HG03439 (cell line): Measurements from ENCODE around the gene ZNF189.
"Not testable (repeated sequence)": the region's sequence is repeated elsewhere in the genome, so short reads cannot be mapped to it uniquely, and the experiment has no call there.

Experiments used
- ATAC-seq: cut with Tn5 transposase; IDR thresholded peaks from one replicate; pipeline ENCODE4 v1.9.1; 2021; ENCODE audit warnings: mild to moderate bottlenecking, moderate library complexity; ENCODE audit not compliant: unreplicated experiment

The ZNF189 gene

DNA sequence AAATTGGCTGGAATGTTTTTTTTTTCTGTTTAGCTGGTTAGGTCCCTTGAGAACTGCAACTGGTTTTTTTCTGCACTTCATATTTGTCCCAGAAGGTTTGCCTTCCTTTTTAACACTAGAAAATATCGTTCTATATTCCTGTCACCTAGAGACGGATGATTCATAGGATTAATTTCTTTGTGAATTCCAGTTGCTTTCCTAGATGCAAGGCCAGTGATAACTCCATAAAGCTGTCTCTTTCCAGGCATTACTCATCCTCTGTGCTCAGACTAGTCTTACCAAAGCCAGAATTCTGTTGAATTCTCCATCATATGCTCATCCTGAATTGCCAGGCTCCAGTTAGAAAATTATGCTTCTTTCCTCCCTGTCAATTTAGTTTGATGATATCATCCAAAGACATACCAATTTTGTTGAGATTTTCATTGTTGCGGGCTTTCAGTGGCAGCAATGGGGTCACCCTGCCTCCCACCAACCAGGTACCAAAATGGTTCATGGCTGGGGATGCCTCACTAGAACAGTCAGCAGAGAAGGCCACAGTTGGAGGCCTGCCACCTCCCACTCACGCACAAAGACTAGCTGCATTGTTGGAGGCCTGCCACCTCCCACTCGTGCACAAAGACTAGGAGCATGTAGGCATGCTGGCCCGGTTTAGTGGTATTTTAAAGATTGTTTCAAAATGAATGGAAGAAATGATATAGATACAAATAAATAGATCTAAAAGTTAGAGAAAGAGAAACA is 22.4 kb upstream of the ZNF189 start:
- ATAC-seq = no peak

GRCh38 chr9:101380295-101380694 is 18.4 kb upstream of the ZNF189 start:
- no peak for ATAC-seq

DNA sequence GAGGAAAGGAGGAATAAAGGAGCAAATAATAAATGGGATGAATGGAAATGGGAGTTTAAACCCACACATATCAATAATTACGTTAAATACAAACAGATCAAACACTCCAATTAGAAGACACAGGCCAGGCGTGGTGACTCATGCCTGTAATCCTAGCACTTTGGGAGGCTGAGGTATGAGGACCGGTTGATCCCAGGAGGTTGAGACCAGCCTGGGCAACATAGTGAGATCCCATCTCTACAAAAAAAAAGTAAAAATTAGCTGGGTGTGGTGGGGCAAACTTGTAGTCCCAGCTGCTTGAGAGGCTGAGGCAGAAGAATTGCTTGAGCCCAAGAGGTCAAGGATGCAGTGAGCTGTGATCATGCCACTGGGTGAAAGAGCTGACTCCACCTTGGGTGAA is 17.5 kb upstream of the ZNF189 start:
- no peak for ATAC-seq

GRCh38 chr9:101381833-101382342 is 16.8 kb upstream of the ZNF189 start:
- no peak for ATAC-seq

DNA sequence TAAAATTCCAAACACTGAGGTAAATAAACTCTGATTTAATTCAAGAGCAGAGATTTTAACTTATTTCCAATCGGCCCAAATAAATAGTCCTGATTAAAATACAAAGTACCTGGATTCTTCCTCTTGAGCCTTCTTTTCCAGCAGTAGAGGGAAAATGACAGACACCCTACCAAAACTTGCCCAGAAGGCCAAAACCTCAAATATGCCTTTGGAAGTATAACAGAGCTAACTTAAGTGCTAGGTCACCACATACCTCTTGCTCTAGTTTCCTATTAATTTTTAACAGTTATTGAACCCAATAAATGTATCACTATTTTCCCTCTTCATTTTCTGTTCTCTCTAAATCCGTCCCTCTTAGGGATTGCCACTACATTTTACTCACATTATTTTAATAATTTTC is 15.3 kb upstream of the ZNF189 start:
- no peak for ATAC-seq

- ATAC-seq = not testable (repeated sequence)
These were observed 13.6 kb upstream of the ZNF189 start, which contains the start of gene BAAT for GRCh38 chr9:101384873-101385536. Gene BAAT (minus strand): TSS chr9:101385006. CDS start chr9:101371404, 13,602 bp downstream.

GRCh38 chr9:101387871-101388506 is 10.7 kb upstream of the ZNF189 start:
- peak; percentile 86 for ATAC-seq

GRCh38 chr9:101388507-101388993 is 10.1 kb upstream of the ZNF189 start:
- ATAC-seq = no peak

GRCh38 chr9:101393135-101393534 is 5.5 kb upstream of the ZNF189 start:
- ATAC-seq = no peak

DNA sequence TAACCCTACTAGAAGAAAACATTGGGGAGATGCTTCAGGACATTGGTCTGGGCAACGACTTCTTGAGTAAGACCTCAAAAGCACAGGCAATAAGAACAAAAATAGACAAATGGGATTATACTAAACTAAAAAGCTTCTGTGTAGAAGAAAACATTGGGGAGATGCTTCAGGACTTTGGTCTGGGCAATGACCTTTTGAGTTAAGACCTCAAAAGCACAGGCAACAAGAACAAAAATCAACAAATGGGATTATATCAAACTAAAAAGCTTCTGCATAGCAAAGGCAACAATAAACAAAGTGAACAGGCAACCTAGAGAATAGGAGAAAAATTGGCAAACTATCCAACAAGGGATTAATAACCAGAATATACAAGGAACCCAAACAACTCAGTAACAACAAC is 4.0 kb upstream of the ZNF189 start:
- ATAC-seq = no peak

DNA sequence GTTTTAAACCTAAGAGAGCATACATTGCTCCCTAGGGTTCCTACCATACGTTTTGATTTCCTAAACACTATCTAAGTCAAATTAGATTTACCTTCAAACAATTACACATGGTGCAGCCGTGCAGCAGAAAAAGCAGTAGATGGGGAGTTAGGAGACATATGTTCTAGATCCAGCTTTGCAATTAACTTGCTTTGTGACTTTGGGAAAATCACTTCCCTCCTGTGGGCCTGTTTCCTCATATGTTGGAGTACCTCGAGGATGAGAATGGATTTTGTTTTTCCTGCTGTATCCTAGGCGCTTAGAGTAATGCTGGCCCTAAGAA is 944 bp upstream of the ZNF189 start:
- ATAC-seq = no peak

- no peak for ATAC-seq
These were observed 435 bp downstream of the ZNF189 start for GRCh38 chr9:101398930-101399642.

DNA sequence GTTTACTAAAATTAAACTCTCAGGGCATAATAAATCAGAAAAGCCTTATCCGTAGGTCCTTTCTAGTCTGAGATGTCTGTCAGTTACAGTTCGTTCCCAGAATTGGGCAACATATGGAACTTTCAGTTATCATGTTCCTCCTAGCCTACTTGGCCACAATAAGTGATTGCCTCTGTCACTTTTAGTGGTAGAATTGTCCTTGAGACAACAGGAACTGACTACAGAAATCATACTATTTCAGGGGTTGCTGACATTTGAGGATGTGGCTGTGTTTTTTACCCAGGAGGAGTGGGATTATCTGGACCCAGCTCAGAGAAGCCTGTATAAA is 956 bp downstream of the ZNF189 start:
- ATAC-seq = no peak

DNA sequence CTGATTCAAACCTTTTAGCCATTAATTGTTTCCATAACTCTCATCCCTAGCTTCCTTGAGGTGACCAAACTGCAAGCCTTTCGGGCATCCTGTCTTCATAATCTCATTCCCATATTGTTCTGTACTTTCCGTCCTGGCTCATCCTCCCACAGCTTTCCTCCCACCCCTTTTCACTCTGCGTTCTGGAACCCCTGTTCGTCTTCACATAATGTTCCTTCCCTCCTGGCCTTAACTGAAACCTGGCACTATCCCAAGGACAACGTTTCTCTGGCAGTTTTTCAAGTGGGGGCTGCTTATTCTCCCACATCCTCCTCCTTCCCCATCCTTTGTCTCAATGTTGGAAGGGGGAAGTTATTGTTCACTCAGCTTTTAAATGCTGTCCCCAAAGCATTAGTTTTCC is 1.5 kb downstream of the ZNF189 start:
- no peak for ATAC-seq

DNA sequence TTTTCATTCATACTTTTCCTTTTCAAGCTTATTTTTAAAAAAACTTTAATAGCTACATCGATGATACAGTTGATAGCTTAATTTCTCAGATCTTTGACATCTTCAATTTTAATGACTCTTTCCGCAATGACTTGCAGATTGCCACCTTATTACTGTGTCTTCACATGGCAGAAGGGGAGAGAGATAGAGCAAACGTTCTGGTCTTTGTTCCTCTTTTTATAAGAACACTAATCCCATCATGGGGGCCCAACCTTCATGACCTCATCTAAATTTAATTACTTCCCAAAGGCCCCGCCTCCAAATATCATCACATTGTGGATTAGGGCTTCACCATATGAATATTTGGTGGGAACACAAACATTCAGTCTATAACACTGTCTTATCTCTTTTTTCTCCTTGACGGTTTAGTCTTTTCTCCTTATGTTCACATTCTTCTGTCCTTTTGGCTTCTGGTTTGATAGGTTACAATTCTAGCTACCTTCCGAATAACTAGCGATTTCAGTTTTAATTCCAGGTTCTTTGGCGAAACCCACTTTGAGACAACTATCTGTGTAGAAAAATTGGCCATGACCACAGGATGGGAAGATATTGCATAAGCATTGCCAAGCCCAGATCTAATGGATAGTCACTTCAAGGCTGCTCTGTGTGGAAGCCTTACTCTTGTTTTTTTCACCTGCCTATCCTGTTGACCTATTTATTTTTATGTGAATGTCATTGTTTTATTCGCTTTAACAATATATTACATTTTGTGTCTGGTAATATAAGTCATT is 5.0 kb downstream of the ZNF189 start:
- ATAC-seq = no peak

- no peak for ATAC-seq
These were observed 9.9 kb downstream of the ZNF189 start for GRCh38 chr9:101408374-101409078.

- ATAC-seq = no peak
These were observed 10.4 kb downstream of the ZNF189 start for GRCh38 chr9:101409079-101409477.

DNA sequence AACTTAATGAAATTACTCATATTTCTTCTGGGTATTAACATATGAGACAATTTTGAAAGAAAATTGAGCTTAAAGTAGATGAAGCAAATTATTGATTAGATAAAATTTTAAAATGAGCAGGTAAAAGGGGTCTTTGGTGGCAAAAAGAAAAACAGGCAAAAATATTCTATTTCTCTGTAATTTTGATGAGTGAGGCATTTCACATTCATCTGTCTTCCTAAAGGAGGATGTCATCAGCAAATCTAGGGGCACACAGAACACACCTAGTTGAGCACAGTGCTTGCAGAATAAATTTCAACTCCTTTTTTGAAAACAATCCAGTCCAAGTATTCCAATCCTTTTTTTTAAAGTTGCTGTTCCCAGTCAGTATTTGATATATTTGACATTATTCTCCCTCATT is 16.2 kb downstream of the ZNF189 start:
- no peak for ATAC-seq

DNA sequence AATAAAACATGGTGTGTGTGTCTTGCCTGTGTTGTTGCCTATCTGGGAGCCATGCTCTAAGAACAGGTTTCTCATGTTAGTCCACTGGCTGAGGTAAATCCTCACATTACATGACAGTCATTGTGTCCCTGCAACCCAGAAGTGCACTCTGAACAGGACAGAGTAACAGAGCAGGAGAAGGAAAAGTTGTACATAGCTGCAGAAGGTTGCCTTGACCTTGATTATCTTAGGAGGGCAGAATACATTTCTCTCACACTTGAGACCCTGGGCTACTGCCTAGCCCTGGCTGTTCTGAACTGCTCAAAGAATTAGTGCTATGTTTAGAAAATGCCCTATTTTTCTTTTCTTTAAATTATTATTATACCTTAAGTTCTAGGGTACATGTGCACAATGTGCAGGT is 16.9 kb downstream of the ZNF189 start:
- ATAC-seq = no peak

DNA sequence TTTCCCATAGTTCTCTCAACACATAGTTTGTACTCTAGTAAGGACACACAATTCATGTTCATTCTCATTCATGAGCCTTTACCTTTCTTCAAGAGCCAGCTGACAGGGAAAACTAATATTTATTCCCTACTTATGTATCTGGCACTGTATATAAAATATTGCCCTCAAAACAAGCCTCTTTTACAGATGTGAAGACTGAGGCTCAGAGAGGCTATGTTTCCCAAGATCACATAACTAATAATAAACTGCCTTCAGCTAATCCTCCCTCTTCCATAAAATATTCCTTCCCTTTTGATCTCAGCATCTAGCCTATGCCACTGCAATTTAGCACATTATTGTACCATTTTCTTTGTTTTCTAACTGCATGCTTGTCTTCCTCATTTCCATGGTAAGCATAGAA is 18.7 kb downstream of the ZNF189 start:
- ATAC-seq = no peak
